K562 (cell line): ENCODE measurements around the gene SH3BP2. TPM values are rescaled to one million over a fixed set of nuclear protein-coding genes. Genes with fewer than 3 reads are reported as not detected.

Source experiments
- DACH1 ChIP-seq: fragments of 450-650 bp; IDR thresholded peaks from 2 replicates; pipeline ENCODE4 v1.6.1; 2018; ENCODE audit not compliant: partially characterized antibody
- EGR1 ChIP-seq: fragments of 450-650 bp; conservative IDR thresholded peaks from 2 replicates; pipeline ENCODE4 v1.6.1; 2017; ENCODE audit warnings: mild to moderate bottlenecking
- MYBL2 ChIP-seq, 2 experiments: fragments of 450-650 bp in 1 of 2; sonication (generic) in 1 of 2; formaldehyde crosslinking in 1 of 2; IDR thresholded peaks; 2 replicates each; pipeline versions ENCODE4 v1.6.1 to v1.8.1; 2017 to 2022; ENCODE audit warnings: borderline replicate concordance in 1 of 2, inconsistent platforms in 1 of 2, low read depth in 1 of 2, mild to moderate bottlenecking in 1 of 2, missing genetic modification reagents in 1 of 2, moderate library complexity in 1 of 2
- NR2C1 ChIP-seq, 2 experiments: fragments of 450-650 bp; IDR thresholded peaks; 2 replicates each; pipeline ENCODE4 v1.6.1; 2017; ENCODE audit warnings: mild to moderate bottlenecking in 2 of 2, antibody characterized with exemption in 1 of 2, inconsistent platforms in 1 of 2, missing compliant biosample characterization in 1 of 2, missing genetic modification characterization in 1 of 2
- REST ChIP-seq, 2 experiments: fragments of 450-650 bp; formaldehyde crosslinking in 1 of 2; IDR thresholded peaks; 2 replicates each; pipeline versions ENCODE4 v1.4.0 to v1.6.1; 2014 to 2020; ENCODE audit warnings: mild to moderate bottlenecking in 2 of 2, borderline replicate concordance in 1 of 2, low read depth in 1 of 2
- SMAD3 ChIP-seq: fragments of 450-650 bp; formaldehyde crosslinking; conservative IDR thresholded peaks from 2 replicates; pipeline ENCODE4 v1.4.0; 2020; ENCODE audit warnings: mild to moderate bottlenecking
- TAF9B ChIP-seq: fragments of 450-650 bp; IDR thresholded peaks from 2 replicates; pipeline ENCODE4 v1.6.1; 2018; ENCODE audit warnings: mild to moderate bottlenecking; ENCODE audit not compliant: partially characterized antibody
- TFE3 ChIP-seq: fragments of 450-650 bp; formaldehyde crosslinking; IDR thresholded peaks from 2 replicates; pipeline ENCODE4 v1.4.0; 2020; ENCODE audit warnings: mild to moderate bottlenecking, mixed read lengths
- ZNF134 ChIP-seq: fragments of 250-450 bp; sonication (Bioruptor Pico); conservative IDR thresholded peaks from 2 replicates; pipeline ENCODE4 v1.4.0; 2020
- polyA plus RNA-seq, 8 experiments: library from polyadenylated mRNA; depleted of rRNA in 4 of 8; stranded (reverse) in 5 of 8; unstranded in 3 of 8; fragments of >200 nt; fragmentation: Nextera tagmentation in 2 of 8; fragmentation: Illumina TruSeq in 1 of 8; extraction: Ambion mirVana in 2 of 8; extraction: Trizol in 1 of 8; gene quantifications; 2 replicates each; pipeline versions ENCODE4 v1.2.1 to v1.2.3, GENCODE V29; 2011 to 2014; ENCODE audit warnings: inconsistent platforms in 1 of 8, missing spikeins in 1 of 8
- total RNA-seq, 7 experiments: library from RNA; depleted of rRNA in 6 of 7; stranded (reverse); fragments of >200 nt in 6 of 7; fragmentation: Illumina TruSeq in 2 of 7; extraction: Trizol in 2 of 7; gene quantifications; 2 replicates each; pipeline versions ENCODE4 v1.2.1 to v1.2.3, GENCODE V29; 2011 to 2021; ENCODE audit warnings: low replicate concordance in 1 of 7

SH3BP2 gene
- total and polyA plus RNA-seq, 9 of the 15 experiments (the other 6 are each of a cell fraction or from before 2014, with no cell fraction given): 0.34 to 16.0 (median 5.1) TPM

- no peak for TF ChIP-seq SMAD3 (CRISPR knock-in tag)
- no peak for TF ChIP-seq MYBL2 (IDR thresholded peaks at IDR 0.05; ENCODE audit: low read depth)
- TF ChIP-seq MYBL2 (CRISPR knock-in tag; IDR thresholded peaks at IDR 0.05; ENCODE audit: borderline replicate concordance): no peak
- no peak for TF ChIP-seq NR2C1 (IDR thresholded peaks at IDR 0.05)
- TF ChIP-seq NR2C1 (tag; IDR thresholded peaks at IDR 0.05): no peak
- no peak for TF ChIP-seq TAF9B
- TF ChIP-seq EGR1: no peak
- no peak for TF ChIP-seq DACH1
- TF ChIP-seq ZNF134 (CRISPR knock-in tag): no peak
- no peak for TF ChIP-seq REST (IDR thresholded peaks at IDR 0.05; ENCODE audit: borderline replicate concordance)
- no peak for TF ChIP-seq REST (CRISPR knock-in tag; IDR thresholded peaks at IDR 0.05; ENCODE audit: low read depth)
- TF ChIP-seq TFE3 (CRISPR knock-in tag): no peak
- TF ChIP-seq, all 486 proteins: peak for 0
Observed at GRCh38 chr4:2875556-2875955, 82.7 kb downstream of the SH3BP2 start (continued).
